HT1080 (cell line): ENCODE measurements around the gene ZNF862. TPM values are rescaled to one million over a fixed set of nuclear protein-coding genes. Genes with fewer than 3 reads are reported as not detected.

ENCODE experiments used
- DNase-seq: peaks from one replicate; pipeline ENCODE4 v3.0.0-alpha.2; 2015; ENCODE audit warnings: low read depth
- total RNA-seq: library from RNA; depleted of rRNA; stranded (reverse); fragments of >200 nt; shearing (Covaris generic); gene quantifications from 2 replicates; pipeline ENCODE4 v1.2.3, GENCODE V29; 2014

The ZNF862 gene
- total RNA-seq, 1 experiment from 2014 or later: 0.37 TPM

GRCh38 chr7:149809215-149809614 lies 29.0 kb upstream of the ZNF862 start:
- DNase-seq: no peak

GRCh38 chr7:149811221-149811620 lies 27.0 kb upstream of the ZNF862 start:
- DNase-seq: peak; percentile 22

- DNase-seq: no peak
These were observed 26.2 kb upstream of the ZNF862 start for GRCh38 chr7:149811831-149812490.

GRCh38 chr7:149813254-149814035 lies 24.7 kb upstream of the ZNF862 start:
- DNase-seq: no peak

- no peak for DNase-seq
These were observed 23.7 kb upstream of the ZNF862 start for GRCh38 chr7:149814494-149814893.

- no peak for DNase-seq
These were observed 23.1 kb upstream of the ZNF862 start for GRCh38 chr7:149815121-149815520.

- no peak for DNase-seq
These were observed 22.4 kb upstream of the ZNF862 start for GRCh38 chr7:149815661-149816266.

GRCh38 chr7:149816267-149816751 lies 21.9 kb upstream of the ZNF862 start:
- DNase-seq: no peak

- no peak for DNase-seq
These were observed 21.4 kb upstream of the ZNF862 start for GRCh38 chr7:149816794-149817193.

GRCh38 chr7:149817301-149817771 lies 20.8 kb upstream of the ZNF862 start:
- DNase-seq: no peak

- DNase-seq: no peak
These were observed 20.2 kb upstream of the ZNF862 start for GRCh38 chr7:149817836-149818535.

GRCh38 chr7:149818536-149818840 lies 19.7 kb upstream of the ZNF862 start:
- DNase-seq: no peak

- DNase-seq: no peak
These were observed 18.8 kb upstream of the ZNF862 start for GRCh38 chr7:149819141-149819960.

- no peak for DNase-seq
These were observed 18.2 kb upstream of the ZNF862 start for GRCh38 chr7:149819961-149820340.

- no peak for DNase-seq
These were observed 17.5 kb upstream of the ZNF862 start for GRCh38 chr7:149820622-149821190.

- no peak for DNase-seq
These were observed 16.7 kb upstream of the ZNF862 start for GRCh38 chr7:149821191-149822148.

- DNase-seq: no peak
These were observed 15.7 kb upstream of the ZNF862 start for GRCh38 chr7:149822353-149822943.

GRCh38 chr7:149823191-149823630 lies 15.0 kb upstream of the ZNF862 start:
- DNase-seq: no peak
